ENCODE results near the gene AJM1.
"Not testable (repeated sequence)": the region's sequence is repeated elsewhere in the genome, so short reads cannot be mapped to it uniquely, and the experiment has no call there.

Gene AJM1

GRCh38 chr9:136839229-136840139 lies 2.8 kb upstream of the AJM1 start:
- Histone ChIP-seq H3K27me3 (peaks cover 26% of the 10 kb centered on the region), H3K4me3 (ENCODE audit: low read depth in 1 of 2, low read length in 1 of 2) (no peak overlapping the region), H3K36me3 (peaks cover 67% of the 10 kb centered on the region), H3K4me1 (ENCODE audit: control insufficient read depth in 1 of 2, insufficient read depth in 1 of 2, low read depth in 1 of 2, low read length in 1 of 2) (peaks cover 18 to 24% of the 10 kb centered on the region in 2 experiments), H3K27ac (no peak overlapping the region), H3K9me3 (no peaks in the 10 kb centered on the region)
- TF ChIP-seq CTCF (IDR thresholded peaks at IDR 0.05), result no peak

GRCh38 chr9:136840140-136840876 lies 2.0 kb upstream of the AJM1 start:
- Histone ChIP-seq H3K4me3 (ENCODE audit: low read depth in 1 of 2, low read length in 1 of 2) (no peak overlapping the region), H3K27me3 (peaks cover 34% of the 10 kb centered on the region), H3K4me1 (ENCODE audit: control insufficient read depth in 1 of 2, insufficient read depth in 1 of 2, low read depth in 1 of 2, low read length in 1 of 2) (peaks cover 18 to 24% of the 10 kb centered on the region in 2 experiments), H3K36me3 (peaks cover 62% of the 10 kb centered on the region), H3K27ac (no peak overlapping the region), H3K9me3 (no peaks in the 10 kb centered on the region)
- no peak for TF ChIP-seq CTCF (IDR thresholded peaks at IDR 0.05)

GRCh38 chr9:136840877-136841645 lies 1.2 kb upstream of the AJM1 start:
- Histone ChIP-seq H3K27me3 (peaks cover 42% of the 10 kb centered on the region), H3K9me3 (no peaks in the 10 kb centered on the region), H3K4me3 (ENCODE audit: low read depth in 1 of 2, low read length in 1 of 2) (no peak overlapping the region), H3K27ac (no peak overlapping the region), H3K36me3 (peaks cover 55% of the 10 kb centered on the region), H3K4me1 (ENCODE audit: control insufficient read depth in 1 of 2, insufficient read depth in 1 of 2, low read depth in 1 of 2, low read length in 1 of 2) (peaks cover 18 to 29% of the 10 kb centered on the region in 2 experiments)
- TF ChIP-seq CTCF (IDR thresholded peaks at IDR 0.05), result no peak

- H3K27ac ChIP-seq, H3K9me3 ChIP-seq: not testable (repeated sequence)
- Histone ChIP-seq H3K36me3 (peaks cover 47% of the 10 kb centered on the region), H3K4me1 (ENCODE audit: control insufficient read depth in 1 of 2, insufficient read depth in 1 of 2, low read depth in 1 of 2, low read length in 1 of 2) (peaks cover 23 to 35% of the 10 kb centered on the region in 2 experiments), H3K4me3 (ENCODE audit: low read depth in 1 of 2, low read length in 1 of 2) (peak overlapping the region; percentile 60 to 70), H3K27me3 (peaks cover 49% of the 10 kb centered on the region)
Measured at GRCh38 chr9:136841646-136842379, 465 bp upstream of the AJM1 start.

- peaks cover 64% of the 10 kb centered on the region for H3K27me3 ChIP-seq
- H3K27ac ChIP-seq, H3K9me3 ChIP-seq: not testable (repeated sequence)
- H3K4me3 ChIP-seq (ENCODE audit: low read depth in 1 of 2, low read length in 1 of 2), result peak overlapping the region; percentile 8 to 70
- peaks cover 32% of the 10 kb centered on the region for H3K36me3 ChIP-seq
- peaks cover 35 to 50% of the 10 kb centered on the region in 2 experiments for H3K4me1 ChIP-seq (ENCODE audit: control insufficient read depth in 1 of 2, insufficient read depth in 1 of 2, low read depth in 1 of 2, low read length in 1 of 2)
Measured at GRCh38 chr9:136843159-136843800, 1.0 kb downstream of the AJM1 start.
